ENCODE measurements around the gene KCNG2.

DNA sequence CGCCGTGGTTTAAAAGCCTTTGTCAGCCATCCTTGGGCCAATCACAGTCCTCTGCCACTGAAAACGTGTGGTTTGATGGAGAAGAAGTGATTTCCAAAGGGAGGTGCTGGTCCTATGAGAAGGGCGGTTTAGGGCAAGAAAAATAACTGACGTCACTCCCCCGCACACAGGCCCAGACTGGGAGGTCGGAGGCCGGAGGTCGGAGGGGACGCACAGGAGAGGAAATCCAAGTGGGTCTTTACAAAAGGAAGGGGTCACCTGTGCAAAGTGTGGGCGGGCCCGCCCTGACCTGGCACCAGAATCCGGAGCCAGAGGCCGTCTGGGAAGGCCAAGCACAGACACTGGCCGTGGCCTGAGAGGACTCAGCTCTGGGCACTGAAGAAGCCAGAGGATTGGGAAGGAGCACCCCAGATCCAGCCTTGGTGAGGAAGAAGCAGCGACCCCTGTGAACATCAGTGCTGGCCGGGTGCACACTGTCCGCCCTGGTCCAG, 18.0 kb upstream of the KCNG2 start:
- TF ChIP-seq ZNF776 (tag by site-specific recombination; IDR thresholded peaks at IDR 0.05; ENCODE audit: borderline replicate concordance): no peak
- TF ChIP-seq ZFP41 (tag by site-specific recombination; IDR thresholded peaks at IDR 0.05; ENCODE audit: borderline replicate concordance): no peak
- no peak for TF ChIP-seq ZNF768 (tag by site-specific recombination; IDR thresholded peaks at IDR 0.05)
- no peak for TF ChIP-seq ZSCAN23 (tag by site-specific recombination; IDR thresholded peaks at IDR 0.05)
- TF ChIP-seq ZNF837 (tag by site-specific recombination; IDR thresholded peaks at IDR 0.05): no peak
- TF ChIP-seq CTCF (tag by site-specific recombination; IDR thresholded peaks at IDR 0.05): no peak
- TF ChIP-seq REST (tag by site-specific recombination; IDR thresholded peaks at IDR 0.05): no peak
- TF ChIP-seq PRDM1 (tag by site-specific recombination; IDR thresholded peaks at IDR 0.05): no peak
- TF ChIP-seq PRDM4 (tag by site-specific recombination; IDR thresholded peaks at IDR 0.05): no peak
- no peak for TF ChIP-seq PATZ1 (tag by site-specific recombination; IDR thresholded peaks at IDR 0.05)
- no peak for TF ChIP-seq ZBTB21 (tag by site-specific recombination; IDR thresholded peaks at IDR 0.05)
